HEK293T (cell line): ENCODE results near the gene SEMA3E.

ENCODE experiments used
- BHLHE40 ChIP-seq: fragments of 450-650 bp; IDR thresholded peaks from 2 replicates; pipeline ENCODE4 v1.6.1; 2016; ENCODE audit warnings: mild to moderate bottlenecking, moderate library complexity, borderline replicate concordance
- FOXK2 ChIP-seq: fragments of 450-650 bp; IDR thresholded peaks from 2 replicates; pipeline ENCODE4 v1.6.1; 2016; ENCODE audit warnings: mild to moderate bottlenecking
- L3MBTL2 ChIP-seq: fragments of 450-650 bp; conservative IDR thresholded peaks from 2 replicates; pipeline ENCODE4 v1.6.1; 2016; ENCODE audit warnings: mild to moderate bottlenecking
- PKNOX1 ChIP-seq: fragments of 450-650 bp; IDR thresholded peaks from 2 replicates; pipeline ENCODE4 v1.6.1; 2016
- SP1 ChIP-seq: fragments of 450-650 bp; IDR thresholded peaks from 2 replicates; pipeline ENCODE4 v1.6.1; 2017

- TF ChIP-seq SP1, result no peak
- TF ChIP-seq FOXK2, result no peak
- TF ChIP-seq BHLHE40, result no peak
- no peak for TF ChIP-seq L3MBTL2
- no peak for TF ChIP-seq PKNOX1
Observed at GRCh38 chr7:83691095-83691494, 42.2 kb upstream of the SEMA3E start.
